ENCODE data around the gene DMXL1. TPM values are rescaled to one million over a fixed set of nuclear protein-coding genes. Genes with fewer than 3 reads are reported as not detected.

The DMXL1 gene
- polyA plus RNA-seq, 1 experiment: 8.5 TPM

DNA sequence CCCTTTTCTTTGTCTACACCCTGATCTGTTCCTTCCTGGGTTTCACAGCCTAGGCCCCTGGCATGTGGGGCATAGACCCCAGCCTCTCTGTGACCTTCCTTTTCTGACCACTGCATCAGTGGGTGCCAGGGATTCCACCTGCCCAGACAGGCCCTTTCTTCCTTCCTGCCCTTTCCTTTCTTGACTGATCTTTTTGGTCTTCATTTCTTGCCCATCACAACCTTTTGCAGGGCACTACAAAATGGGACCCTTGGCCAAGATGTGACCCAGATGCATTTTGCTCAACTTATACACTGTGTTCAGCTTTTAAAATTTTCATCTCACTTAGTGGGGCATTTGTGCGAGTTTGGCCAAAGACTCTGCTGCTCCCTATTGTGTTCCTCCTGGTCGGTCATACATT, 211.7 kb downstream of the DMXL1 start:
- Histone ChIP-seq H3K4me3 (ENCODE audit: low read depth, low read length) (no peak overlapping the region), H3K36me3 (ENCODE audit: control insufficient read depth, insufficient read depth, low read length) (no peaks in the 10 kb centered on the region; the same call in 1 of the 2 replicates), H3K27me3 (ENCODE audit: control insufficient read depth, insufficient read depth, low read length) (no peaks in the 10 kb centered on the region; the same call in 1 of the 2 replicates)
- DNase-seq (ENCODE audit: low read depth): no peak
- POLR2A ChIA-PET: no interaction called here
- CTCF ChIA-PET: no interaction called here
- TF ChIP-seq, protein P1, sequence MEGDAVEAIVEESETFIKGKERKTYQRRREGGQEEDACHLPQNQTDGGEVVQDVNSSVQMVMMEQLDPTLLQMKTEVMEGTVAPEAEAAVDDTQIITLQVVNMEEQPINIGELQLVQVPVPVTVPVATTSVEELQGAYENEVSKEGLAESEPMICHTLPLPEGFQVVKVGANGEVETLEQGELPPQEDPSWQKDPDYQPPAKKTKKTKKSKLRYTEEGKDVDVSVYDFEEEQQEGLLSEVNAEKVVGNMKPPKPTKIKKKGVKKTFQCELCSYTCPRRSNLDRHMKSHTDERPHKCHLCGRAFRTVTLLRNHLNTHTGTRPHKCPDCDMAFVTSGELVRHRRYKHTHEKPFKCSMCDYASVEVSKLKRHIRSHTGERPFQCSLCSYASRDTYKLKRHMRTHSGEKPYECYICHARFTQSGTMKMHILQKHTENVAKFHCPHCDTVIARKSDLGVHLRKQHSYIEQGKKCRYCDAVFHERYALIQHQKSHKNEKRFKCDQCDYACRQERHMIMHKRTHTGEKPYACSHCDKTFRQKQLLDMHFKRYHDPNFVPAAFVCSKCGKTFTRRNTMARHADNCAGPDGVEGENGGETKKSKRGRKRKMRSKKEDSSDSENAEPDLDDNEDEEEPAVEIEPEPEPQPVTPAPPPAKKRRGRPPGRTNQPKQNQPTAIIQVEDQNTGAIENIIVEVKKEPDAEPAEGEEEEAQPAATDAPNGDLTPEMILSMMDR (IDR thresholded peaks at IDR 0.05; ENCODE audit: insufficient read depth, low read depth, low read length): no peak

DNA sequence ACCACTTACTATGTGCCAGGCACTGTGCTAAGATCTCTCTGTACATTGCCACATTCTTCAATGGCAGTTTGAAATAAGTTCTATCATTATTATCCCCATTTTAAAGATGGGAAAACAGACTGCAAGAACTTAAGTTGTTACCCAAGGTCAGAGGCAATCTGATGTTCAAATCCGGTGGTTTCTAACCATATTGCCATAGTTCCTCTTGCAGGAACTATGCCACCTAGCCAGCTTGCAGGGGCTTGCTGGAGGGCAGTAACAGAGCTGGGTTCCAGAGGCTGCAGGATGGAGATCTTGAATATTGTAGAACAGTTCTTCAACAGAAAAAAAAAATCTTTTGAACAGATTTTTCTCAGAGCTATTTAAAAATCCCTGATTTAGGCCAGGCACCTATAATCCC, 213.1 kb downstream of the DMXL1 start:
- DNase-seq (ENCODE audit: low read depth): no peak
- POLR2A ChIA-PET: no interaction called here
- CTCF ChIA-PET: interaction anchor here (0.6 kb wide), 1 partner anchor 57 kb away, joined by 3 read pairs; no protein-coding TSS in a partner anchor
- H3K36me3 ChIP-seq (ENCODE audit: control insufficient read depth, insufficient read depth, low read length): no peaks in the 10 kb centered on the region; the same call in 1 of the 2 replicates
- H3K27me3 ChIP-seq (ENCODE audit: control insufficient read depth, insufficient read depth, low read length): no peaks in the 10 kb centered on the region; the same call in 1 of the 2 replicates
- no peak overlapping the region for H3K4me3 ChIP-seq (ENCODE audit: low read depth, low read length)
- TF ChIP-seq, protein P1 (IDR thresholded peaks at IDR 0.05; ENCODE audit: insufficient read depth, low read depth, low read length): no peak

DNA sequence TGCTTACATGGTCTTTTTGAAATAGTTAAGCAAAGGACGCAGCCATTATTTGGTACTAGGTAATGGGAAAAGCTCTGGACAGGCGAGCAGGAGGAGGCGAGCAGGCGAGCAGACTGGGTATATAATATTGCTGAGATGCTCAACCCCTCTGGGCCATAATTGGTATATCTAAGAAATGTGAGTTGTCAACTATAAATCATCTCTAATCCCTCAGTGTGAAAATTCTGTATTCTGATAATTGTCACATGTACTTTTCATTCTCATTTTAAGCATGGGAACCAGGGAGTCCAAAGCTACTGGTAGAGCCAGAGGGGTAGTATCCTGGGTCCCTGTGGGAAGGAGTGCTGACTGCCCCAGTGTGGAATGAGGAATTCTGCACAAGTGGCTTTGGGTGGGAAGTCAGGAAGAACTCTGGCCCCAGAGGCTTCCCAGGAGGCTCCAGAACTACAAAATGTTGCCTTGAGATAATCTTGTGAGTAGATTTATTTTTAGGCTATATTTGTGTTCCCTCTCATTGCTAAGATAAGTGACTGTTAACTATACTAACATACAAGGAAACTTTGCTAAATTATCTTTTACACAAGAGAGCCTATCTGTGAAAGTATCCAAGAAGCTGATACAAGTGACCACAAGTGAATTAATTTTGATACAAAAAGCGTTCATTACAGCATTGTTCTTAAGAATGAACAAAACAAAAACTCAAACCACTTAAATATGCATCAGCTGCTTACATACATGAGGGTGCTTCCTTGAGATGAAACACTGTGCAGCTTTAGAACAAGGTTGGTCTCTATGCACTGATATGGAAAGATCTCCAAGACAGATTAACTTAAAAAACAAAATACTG, 214.4 kb downstream of the DMXL1 start:
- no peak overlapping the region for H3K4me3 ChIP-seq (ENCODE audit: low read depth, low read length)
- H3K27me3 ChIP-seq (ENCODE audit: control insufficient read depth, insufficient read depth, low read length): no peaks in the 10 kb centered on the region; the same call in 1 of the 2 replicates
- H3K36me3 ChIP-seq (ENCODE audit: control insufficient read depth, insufficient read depth, low read length): no peaks in the 10 kb centered on the region; the same call in 1 of the 2 replicates
- DNase-seq (ENCODE audit: low read depth): no peak
- ChIA-PET CTCF (no interaction called here), POLR2A (no interaction called here)
- TF ChIP-seq, protein P1 (IDR thresholded peaks at IDR 0.05; ENCODE audit: insufficient read depth, low read depth, low read length): no peak

DNA sequence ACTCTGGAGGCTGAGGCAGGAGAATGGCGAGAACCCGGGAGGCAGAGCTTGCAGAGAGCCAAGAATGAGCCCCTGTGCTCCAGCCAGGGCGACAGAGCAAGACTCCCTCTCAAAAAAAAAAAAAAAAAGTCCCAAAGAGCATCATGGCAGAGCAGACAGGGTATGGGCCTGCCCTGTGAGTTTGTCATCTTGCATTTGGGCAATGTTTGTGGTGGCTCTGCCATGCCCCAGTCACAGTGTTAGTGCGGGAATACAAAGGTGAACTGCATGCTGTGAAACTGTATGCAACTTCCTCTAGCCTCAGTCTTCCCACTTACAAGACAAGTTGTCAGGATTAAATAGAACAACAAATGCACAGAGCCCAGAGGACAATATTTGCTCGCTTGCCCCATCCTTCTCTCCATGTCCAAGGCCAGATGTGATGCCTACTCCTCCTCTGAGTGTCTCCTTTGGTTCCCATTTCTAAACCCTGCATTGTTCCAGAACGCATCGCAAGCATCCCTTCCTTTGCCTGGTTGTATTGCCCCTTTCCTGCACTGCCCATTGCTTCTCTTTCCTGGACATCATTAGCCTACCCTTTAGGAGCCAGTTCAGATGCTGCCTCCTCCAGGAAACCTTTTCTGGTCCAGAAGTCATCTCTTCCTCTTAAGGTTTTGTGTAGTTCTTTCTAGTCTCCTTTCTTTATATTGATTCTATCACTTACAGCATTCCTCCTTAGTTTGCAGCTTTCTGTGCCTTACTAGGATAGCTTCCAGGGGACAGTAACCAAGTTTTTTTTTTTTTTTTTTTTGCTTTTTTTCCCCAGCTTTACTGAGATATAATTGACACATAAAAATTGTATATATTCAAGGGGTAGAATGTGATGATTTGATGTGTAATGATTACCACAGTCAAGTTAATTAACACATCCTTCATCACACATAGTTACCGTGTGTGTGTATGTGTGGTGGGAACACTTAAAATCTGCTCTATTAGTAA, 215.9 kb downstream of the DMXL1 start:
- TF ChIP-seq, protein P1 (IDR thresholded peaks at IDR 0.05; ENCODE audit: insufficient read depth, low read depth, low read length): no peak
- CTCF ChIA-PET: interaction anchor here (0.5 kb wide), 1 partner anchor 29 kb away, joined by 3 read pairs; no protein-coding TSS in a partner anchor
- POLR2A ChIA-PET: interaction anchor here (0.6 kb wide), 1 partner anchor 12 kb away, joined by 3 read pairs; no protein-coding TSS in a partner anchor
- Histone ChIP-seq H3K4me3 (ENCODE audit: low read depth, low read length) (no peak overlapping the region), H3K36me3 (ENCODE audit: control insufficient read depth, insufficient read depth, low read length) (no peaks in the 10 kb centered on the region; the same call in 1 of the 2 replicates), H3K27me3 (ENCODE audit: control insufficient read depth, insufficient read depth, low read length) (no peaks in the 10 kb centered on the region; the same call in 1 of the 2 replicates)
- DNase-seq (ENCODE audit: low read depth): no peak

Measured in BJ (cell line).